Measurements from ENCODE around the gene SDR42E1. TPM values are rescaled to one million over a fixed set of nuclear protein-coding genes. Genes with fewer than 3 reads are reported as not detected.

The SDR42E1 gene, protein sequence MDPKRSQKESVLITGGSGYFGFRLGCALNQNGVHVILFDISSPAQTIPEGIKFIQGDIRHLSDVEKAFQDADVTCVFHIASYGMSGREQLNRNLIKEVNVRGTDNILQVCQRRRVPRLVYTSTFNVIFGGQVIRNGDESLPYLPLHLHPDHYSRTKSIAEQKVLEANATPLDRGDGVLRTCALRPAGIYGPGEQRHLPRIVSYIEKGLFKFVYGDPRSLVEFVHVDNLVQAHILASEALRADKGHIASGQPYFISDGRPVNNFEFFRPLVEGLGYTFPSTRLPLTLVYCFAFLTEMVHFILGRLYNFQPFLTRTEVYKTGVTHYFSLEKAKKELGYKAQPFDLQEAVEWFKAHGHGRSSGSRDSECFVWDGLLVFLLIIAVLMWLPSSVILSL
- total RNA-seq (10 to 100 TPM; 11.9 to 12.4 TPM), polyA plus RNA-seq (1.9 TPM)

DNA sequence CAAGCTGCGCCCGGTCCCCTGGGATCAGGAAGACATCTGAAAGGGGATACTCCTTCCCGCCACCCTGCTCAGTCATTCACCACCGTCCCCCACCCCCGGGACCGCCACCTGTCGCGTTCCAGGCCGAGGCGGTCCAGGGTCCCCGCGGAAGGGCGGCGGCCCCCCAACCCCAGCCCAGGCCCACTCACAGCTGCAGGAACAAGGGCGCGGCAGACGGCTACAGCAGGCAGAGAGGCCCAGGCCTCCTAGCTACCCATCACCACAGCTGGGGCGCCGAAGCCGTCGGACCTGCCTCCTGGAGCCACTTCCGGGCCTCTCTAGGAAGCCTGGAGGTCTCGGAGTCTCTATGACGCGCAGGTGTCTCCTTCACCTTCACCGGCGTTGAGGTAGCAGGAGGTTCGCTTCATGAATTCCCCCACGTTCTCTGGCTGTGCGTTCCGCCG, at the start of gene SDR42E1:
Gene SDR42E1, minus strand, starts transcription at position 272 of the 443 bp plus-strand sequence. CDS start 10,612 bp downstream, outside the sequence.
- CTCF ChIA-PET = no interaction called here
- peaks cover 10 to 28% of the 10 kb centered on the region in 2 donors for H3K27me3 Mint-ChIP-seq

GRCh38 chr16:82059983-82060421, 48.7 kb upstream of the SDR42E1 start:
- H3K4me1 ChIP-seq (ENCODE audit: insufficient read depth, low read length) = no peaks in the 10 kb centered on the region
- H3K36me3 ChIP-seq (ENCODE audit: insufficient read depth, low read length) = no peaks in the 10 kb centered on the region
- Mint-ChIP-seq H3K4me1 (no peaks in the 10 kb centered on the region), H3K4me3 (no peak overlapping the region), H3K9me3 (no peaks in the 10 kb centered on the region), H3K27ac (no peak overlapping the region), H3K36me3 (peaks cover 0 to 2% (median 0%) of the 10 kb centered on the region in 3 donors), H3K27me3 (peaks cover 13 to 24% of the 10 kb centered on the region in 2 donors)
- no peak overlapping the region for H3K27ac ChIP-seq (ENCODE audit: low read depth, low read length)
- no peaks in the 10 kb centered on the region for H3K9me3 ChIP-seq (ENCODE audit: low read length)
- H3K27me3 ChIP-seq (ENCODE audit: insufficient read depth, low read length, poor library complexity, severe bottlenecking) = no peaks in the 10 kb centered on the region
- no peak for DNase-seq
- no peak overlapping the region for H3K4me3 ChIP-seq (ENCODE audit: low read length)
- ChIA-PET CTCF (interaction anchor here (0.9 kb wide), 1 partner anchor 15 kb away, joined by 4 read pairs; no protein-coding TSS in a partner anchor), POLR2A (no interaction called here)

More for the DNA sequence above, at the start of gene SDR42E1:
- POLR2A ChIA-PET = no interaction called here
- peak; percentile 37 to 76 (median 61) for DNase-seq
- H3K27ac ChIP-seq (ENCODE audit: low read depth, low read length) = no peak within 1 kb of the TSS
- Mint-ChIP-seq H3K4me3 (peak within 1 kb of the TSS; percentile 85 to 93 (median 90)), H3K36me3 (peaks cover 8 to 20% (median 16%) of the 10 kb centered on the region in 3 donors), H3K4me1 (peaks cover 17 to 33% (median 19%) of the 10 kb centered on the region in 3 donors), H3K9me3 (peaks cover 0 to 20% (median 17%) of the 10 kb centered on the region in 5 donors), H3K27ac (peak within 1 kb of the TSS; percentile 16 to 93 (median 80))
- no peaks in the 10 kb centered on the region for H3K36me3 ChIP-seq (ENCODE audit: insufficient read depth, low read length)
- H3K9me3 ChIP-seq (ENCODE audit: low read length) = no peaks in the 10 kb centered on the region
- H3K27me3 ChIP-seq (ENCODE audit: insufficient read depth, low read length, poor library complexity, severe bottlenecking) = no peaks in the 10 kb centered on the region
- H3K4me1 ChIP-seq (ENCODE audit: insufficient read depth, low read length) = peaks cover 9% of the 10 kb centered on the region
- H3K4me3 ChIP-seq (ENCODE audit: low read length) = peak within 1 kb of the TSS; percentile 61

DNA sequence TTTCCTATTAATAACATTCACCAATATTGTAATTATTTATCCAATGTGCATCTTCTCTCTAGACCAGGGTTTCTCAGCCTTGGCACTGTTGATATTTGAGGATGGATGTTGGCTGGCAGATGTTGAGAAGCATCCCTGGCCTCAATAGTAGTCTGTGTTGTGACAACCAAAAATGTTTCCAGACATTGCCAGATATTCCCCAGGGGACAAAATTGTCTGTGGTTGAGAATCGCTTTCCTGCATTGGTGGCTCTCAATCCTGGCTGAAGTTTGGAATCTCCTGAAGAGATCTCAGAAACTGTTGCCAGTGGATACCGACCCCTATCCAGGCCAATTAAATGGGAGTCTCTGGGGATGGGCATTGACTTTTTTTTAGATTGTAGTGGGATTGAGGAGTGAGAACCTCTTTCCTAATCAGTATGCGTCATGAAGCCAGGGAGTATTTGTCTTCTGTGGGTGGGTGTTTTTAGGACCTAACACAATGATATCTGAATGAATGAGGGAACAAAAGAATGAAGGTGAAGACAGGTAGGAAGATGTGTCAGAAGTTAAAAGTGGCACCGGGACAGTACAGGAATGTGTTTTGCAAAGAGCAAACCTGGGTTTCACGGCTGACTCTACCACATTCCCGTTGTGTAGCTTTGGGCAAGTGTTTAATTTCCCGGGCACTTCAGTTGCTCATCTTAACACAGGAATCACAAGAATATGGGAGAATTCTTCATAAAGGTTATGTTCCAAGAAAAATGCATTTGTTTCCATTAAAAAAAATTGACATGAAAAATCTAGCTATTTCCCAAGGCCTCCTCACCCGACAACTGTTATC, 48.1 kb upstream of the SDR42E1 start:
- CTCF ChIA-PET = no interaction called here
- H3K4me3 Mint-ChIP-seq = no peak overlapping the region

DNA sequence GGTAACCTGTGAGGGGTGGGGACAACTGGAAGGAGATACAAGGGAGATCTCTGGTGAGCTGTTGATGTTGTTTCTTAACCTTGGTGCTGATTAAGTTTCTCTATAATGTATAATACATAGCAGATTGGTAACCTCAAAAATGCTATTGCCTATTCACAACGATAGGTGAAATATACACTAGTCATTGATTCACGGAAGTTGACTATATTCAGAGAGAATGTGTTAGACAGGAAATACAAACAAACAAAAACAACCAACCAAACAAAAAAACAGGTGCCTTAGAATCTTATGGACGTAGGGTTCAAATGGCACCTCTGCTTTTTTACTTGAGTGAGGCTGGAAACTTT, 45.3 kb upstream of the SDR42E1 start:
- Histone ChIP-seq H3K27me3 (ENCODE audit: insufficient read depth, low read length, poor library complexity, severe bottlenecking) (no peaks in the 10 kb centered on the region), H3K27ac (ENCODE audit: low read depth, low read length) (no peak overlapping the region), H3K9me3 (ENCODE audit: low read length) (no peaks in the 10 kb centered on the region), H3K4me1 (ENCODE audit: insufficient read depth, low read length) (no peaks in the 10 kb centered on the region), H3K4me3 (ENCODE audit: low read length) (no peak overlapping the region), H3K36me3 (ENCODE audit: insufficient read depth, low read length) (no peaks in the 10 kb centered on the region)
- no peaks in the 10 kb centered on the region for H3K9me3 Mint-ChIP-seq
- no peak overlapping the region for H3K4me3 Mint-ChIP-seq
- H3K27me3 Mint-ChIP-seq = peaks cover 11 to 21% of the 10 kb centered on the region in 2 donors
- DNase-seq = no peak
- no peaks in the 10 kb centered on the region for H3K4me1 Mint-ChIP-seq
- no peak overlapping the region for H3K27ac Mint-ChIP-seq
- H3K36me3 Mint-ChIP-seq = peaks cover 0 to 2% (median 0%) of the 10 kb centered on the region in 3 donors
- ChIA-PET POLR2A (no interaction called here), CTCF (no interaction called here)

More for the DNA sequence above, 48.1 kb upstream of the SDR42E1 start:
- no peaks in the 10 kb centered on the region for H3K4me1 Mint-ChIP-seq
- H3K27me3 ChIP-seq (ENCODE audit: insufficient read depth, low read length, poor library complexity, severe bottlenecking) = no peaks in the 10 kb centered on the region
- H3K9me3 ChIP-seq (ENCODE audit: low read length) = no peaks in the 10 kb centered on the region
- no peak overlapping the region for H3K27ac ChIP-seq (ENCODE audit: low read depth, low read length)
- no peak overlapping the region for H3K4me3 ChIP-seq (ENCODE audit: low read length)
- no peak overlapping the region for H3K27ac Mint-ChIP-seq
- H3K27me3 Mint-ChIP-seq = peaks cover 9 to 24% of the 10 kb centered on the region in 2 donors
- POLR2A ChIA-PET = no interaction called here
- no peaks in the 10 kb centered on the region for H3K4me1 ChIP-seq (ENCODE audit: insufficient read depth, low read length)
- no peaks in the 10 kb centered on the region for H3K36me3 ChIP-seq (ENCODE audit: insufficient read depth, low read length)
- DNase-seq = no peak
- H3K36me3 Mint-ChIP-seq = peaks cover 0 to 2% (median 0%) of the 10 kb centered on the region in 3 donors
- no peaks in the 10 kb centered on the region for H3K9me3 Mint-ChIP-seq

DNA sequence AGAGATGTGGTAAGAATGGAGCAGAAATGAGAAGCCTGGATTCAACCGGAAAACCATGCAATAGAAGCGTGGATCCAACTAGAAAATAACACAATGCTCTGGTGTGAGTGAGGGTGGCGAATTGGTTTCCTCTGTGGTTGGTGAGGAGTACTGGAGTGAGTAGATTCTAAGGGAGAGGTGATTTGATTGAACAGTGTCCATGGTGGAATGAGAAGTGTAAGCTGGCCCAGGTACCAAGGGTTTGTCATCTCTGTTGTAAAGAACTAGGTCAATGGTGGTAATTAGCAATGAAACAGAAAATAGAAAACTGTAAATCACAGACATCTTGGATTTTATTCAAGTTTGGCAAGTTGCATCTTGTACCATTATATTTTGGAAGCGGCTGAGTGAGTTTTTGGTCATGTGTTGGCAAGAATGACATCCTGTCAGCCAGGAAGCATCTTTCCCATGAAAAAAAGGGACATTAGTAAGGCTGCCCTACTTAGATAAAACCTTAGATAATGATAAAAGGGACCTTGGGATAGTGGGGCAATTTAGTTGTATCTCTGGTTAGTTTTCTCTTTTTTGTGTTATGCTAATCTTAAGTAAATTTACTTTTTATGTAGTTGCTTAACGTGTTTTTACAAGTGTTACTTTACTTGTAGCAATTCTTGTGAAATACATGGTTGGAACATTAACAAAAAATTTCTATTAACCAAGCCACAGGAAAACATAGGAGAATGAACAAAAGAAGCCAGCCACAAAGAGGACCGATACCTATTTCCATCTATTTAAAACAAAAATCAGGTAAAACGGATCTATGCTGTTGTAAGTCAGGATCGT, 44.7 kb upstream of the SDR42E1 start:
- H3K27ac Mint-ChIP-seq = no peak overlapping the region
- ChIA-PET CTCF (no interaction called here), POLR2A (no interaction called here)
- H3K27ac ChIP-seq (ENCODE audit: low read depth, low read length) = no peak overlapping the region
- H3K36me3 ChIP-seq (ENCODE audit: insufficient read depth, low read length) = no peaks in the 10 kb centered on the region
- H3K4me3 Mint-ChIP-seq = no peak overlapping the region
- no peaks in the 10 kb centered on the region for H3K9me3 Mint-ChIP-seq
- DNase-seq = no peak
- no peaks in the 10 kb centered on the region for H3K4me1 Mint-ChIP-seq
- H3K4me3 ChIP-seq (ENCODE audit: low read length) = no peak overlapping the region
- H3K27me3 Mint-ChIP-seq = peaks cover 10 to 21% of the 10 kb centered on the region in 2 donors
- H3K4me1 ChIP-seq (ENCODE audit: insufficient read depth, low read length) = no peaks in the 10 kb centered on the region
- no peaks in the 10 kb centered on the region for H3K9me3 ChIP-seq (ENCODE audit: low read length)
- peaks cover 0 to 2% (median 0%) of the 10 kb centered on the region in 3 donors for H3K36me3 Mint-ChIP-seq
- no peaks in the 10 kb centered on the region for H3K27me3 ChIP-seq (ENCODE audit: insufficient read depth, low read length, poor library complexity, severe bottlenecking)

DNA sequence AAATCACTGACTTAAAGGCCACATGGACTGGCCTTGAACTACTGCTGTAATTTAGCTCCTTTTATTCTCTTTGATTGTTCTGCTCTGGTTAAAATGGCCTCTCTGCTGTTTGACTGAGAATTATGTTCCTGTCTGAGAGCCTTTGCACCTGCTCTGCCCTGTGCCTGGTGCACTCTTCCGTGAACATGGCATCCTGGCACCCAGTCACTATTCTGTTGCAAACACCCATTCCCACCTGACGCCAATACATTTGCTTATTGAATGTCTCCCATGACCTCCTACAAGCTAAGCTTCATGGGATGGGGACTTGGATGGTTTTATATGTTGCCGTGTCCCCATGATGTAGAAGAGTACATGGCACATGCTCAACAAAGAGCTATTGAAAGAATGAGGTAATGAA, 43.8 kb upstream of the SDR42E1 start:
- no peaks in the 10 kb centered on the region for H3K9me3 ChIP-seq (ENCODE audit: low read length)
- Mint-ChIP-seq H3K27ac (no peak overlapping the region), H3K9me3 (no peaks in the 10 kb centered on the region), H3K27me3 (peaks cover 8 to 14% of the 10 kb centered on the region in 2 donors), H3K4me1 (no peaks in the 10 kb centered on the region), H3K36me3 (peaks cover 0 to 2% (median 0%) of the 10 kb centered on the region in 3 donors), H3K4me3 (no peak overlapping the region)
- H3K4me1 ChIP-seq (ENCODE audit: insufficient read depth, low read length) = no peaks in the 10 kb centered on the region
- H3K27me3 ChIP-seq (ENCODE audit: insufficient read depth, low read length, poor library complexity, severe bottlenecking) = no peaks in the 10 kb centered on the region
- H3K27ac ChIP-seq (ENCODE audit: low read depth, low read length) = no peak overlapping the region
- no peak for DNase-seq
- no peak overlapping the region for H3K4me3 ChIP-seq (ENCODE audit: low read length)
- POLR2A ChIA-PET = no interaction called here
- CTCF ChIA-PET = no interaction called here
- no peaks in the 10 kb centered on the region for H3K36me3 ChIP-seq (ENCODE audit: insufficient read depth, low read length)

DNA sequence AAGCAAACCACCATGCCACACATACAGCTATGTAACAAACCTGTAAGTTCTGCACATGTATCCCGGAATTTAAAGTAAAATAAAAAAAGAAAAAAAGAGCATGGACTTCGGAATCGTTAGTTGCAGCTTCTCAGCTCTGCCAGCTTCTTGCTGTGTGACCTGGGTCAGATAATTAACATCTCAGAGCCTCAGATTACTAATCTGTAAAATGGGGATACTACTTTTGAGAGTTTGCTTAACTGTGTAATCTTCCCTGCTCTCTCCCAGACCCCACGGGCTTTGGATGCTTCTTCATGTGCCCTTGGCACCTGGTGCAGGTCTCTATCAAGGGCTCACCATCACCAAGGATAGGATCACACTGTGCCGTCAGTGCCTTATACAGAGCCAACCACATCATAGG, 40.4 kb upstream of the SDR42E1 start:
- no peaks in the 10 kb centered on the region for H3K36me3 Mint-ChIP-seq
- Histone ChIP-seq H3K9me3 (ENCODE audit: low read length) (no peaks in the 10 kb centered on the region), H3K36me3 (ENCODE audit: insufficient read depth, low read length) (no peaks in the 10 kb centered on the region), H3K4me1 (ENCODE audit: insufficient read depth, low read length) (no peaks in the 10 kb centered on the region), H3K27ac (ENCODE audit: low read depth, low read length) (no peak overlapping the region), H3K27me3 (ENCODE audit: insufficient read depth, low read length, poor library complexity, severe bottlenecking) (no peaks in the 10 kb centered on the region), H3K4me3 (ENCODE audit: low read length) (no peak overlapping the region)
- H3K4me1 Mint-ChIP-seq = no peaks in the 10 kb centered on the region
- ChIA-PET CTCF (no interaction called here), POLR2A (no interaction called here)
- no peak overlapping the region for H3K4me3 Mint-ChIP-seq
- no peak for DNase-seq
- H3K27ac Mint-ChIP-seq = no peak overlapping the region
- H3K27me3 Mint-ChIP-seq = peaks cover 11 to 21% of the 10 kb centered on the region in 2 donors
- H3K9me3 Mint-ChIP-seq = no peaks in the 10 kb centered on the region
